Peyer's patch (tissue), 4 donors: ENCODE measurements around the gene POLR2L.

Experiments
- POLR2A ChIP-seq, 2 donors: fragments of 450-650 bp; IDR thresholded peaks; one replicate each; pipeline ENCODE4 v1.5.1; 2017; ENCODE audit warnings: antibody characterized with exemption in 2 of 2, mild to moderate bottlenecking in 2 of 2, moderate library complexity in 2 of 2
- TF ChIP-seq, protein P1 (sequence below), 6 experiments: fragments of 450-650 bp in 4 of 6; fragments of 200-600 bp in 2 of 6; sonication (generic) in 1 of 6; IDR thresholded peaks; one replicate each; pipeline ENCODE4 v1.5.1; 2017 to 2019; ENCODE audit warnings: antibody characterized with exemption in 6 of 6, mild to moderate bottlenecking in 3 of 6, moderate library complexity in 1 of 6

DNA sequence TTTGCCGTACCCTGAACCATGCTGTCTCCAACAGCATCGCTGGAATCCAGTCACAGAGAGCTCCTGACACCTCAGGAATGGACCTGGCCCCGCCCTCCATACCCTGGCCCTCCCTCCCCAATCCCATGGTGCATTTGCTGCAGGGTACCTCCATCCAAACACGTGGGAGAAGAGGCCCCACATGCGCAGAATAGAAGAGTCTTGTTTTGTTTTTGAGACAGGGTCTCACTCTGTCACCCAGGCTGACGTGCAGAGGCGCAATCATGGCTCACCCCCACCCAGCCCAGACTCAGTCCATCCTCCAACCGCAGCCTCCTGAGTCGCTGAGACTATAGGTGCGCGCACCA is 25.9 kb downstream of the POLR2L start:
- TF ChIP-seq, protein P1, sequence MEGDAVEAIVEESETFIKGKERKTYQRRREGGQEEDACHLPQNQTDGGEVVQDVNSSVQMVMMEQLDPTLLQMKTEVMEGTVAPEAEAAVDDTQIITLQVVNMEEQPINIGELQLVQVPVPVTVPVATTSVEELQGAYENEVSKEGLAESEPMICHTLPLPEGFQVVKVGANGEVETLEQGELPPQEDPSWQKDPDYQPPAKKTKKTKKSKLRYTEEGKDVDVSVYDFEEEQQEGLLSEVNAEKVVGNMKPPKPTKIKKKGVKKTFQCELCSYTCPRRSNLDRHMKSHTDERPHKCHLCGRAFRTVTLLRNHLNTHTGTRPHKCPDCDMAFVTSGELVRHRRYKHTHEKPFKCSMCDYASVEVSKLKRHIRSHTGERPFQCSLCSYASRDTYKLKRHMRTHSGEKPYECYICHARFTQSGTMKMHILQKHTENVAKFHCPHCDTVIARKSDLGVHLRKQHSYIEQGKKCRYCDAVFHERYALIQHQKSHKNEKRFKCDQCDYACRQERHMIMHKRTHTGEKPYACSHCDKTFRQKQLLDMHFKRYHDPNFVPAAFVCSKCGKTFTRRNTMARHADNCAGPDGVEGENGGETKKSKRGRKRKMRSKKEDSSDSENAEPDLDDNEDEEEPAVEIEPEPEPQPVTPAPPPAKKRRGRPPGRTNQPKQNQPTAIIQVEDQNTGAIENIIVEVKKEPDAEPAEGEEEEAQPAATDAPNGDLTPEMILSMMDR (IDR thresholded peaks at IDR 0.05), result no peak
- TF ChIP-seq POLR2A (IDR thresholded peaks at IDR 0.05), result no peak
